Measurements from ENCODE around the gene PHYHIPL. TPM values are rescaled to one million over a fixed set of nuclear protein-coding genes. Genes with fewer than 3 reads are reported as not detected.
A peak's percentile ranks its signal among the peaks of the same experiment; 100 is the strongest.

PHYHIPL gene
- total RNA-seq, 4 donors from 2014 or later = not detected

DNA sequence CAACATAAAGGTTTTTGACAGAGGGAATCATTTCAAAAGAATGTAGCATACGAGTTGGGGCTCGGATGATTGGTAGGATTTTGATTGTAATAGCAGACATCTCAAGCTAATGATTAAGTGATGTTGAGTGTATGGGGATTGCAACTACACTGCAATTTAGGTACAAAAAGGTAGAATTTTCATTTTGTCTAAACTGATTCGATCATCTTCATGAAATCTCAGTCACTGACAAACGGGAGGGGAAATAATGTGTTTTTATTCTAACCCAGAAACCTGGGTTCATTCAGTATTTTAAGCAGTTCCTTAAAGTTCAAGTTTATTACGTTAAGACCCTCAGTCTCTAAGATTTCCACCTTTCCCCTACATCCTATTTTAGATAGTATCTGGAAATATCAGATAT, 3.9 kb upstream of the PHYHIPL start:
- ATAC-seq (ENCODE audit: low FRiP score) (no peak), DNase-seq (ENCODE audit: low spot score) (no peak)
- TF ChIP-seq, protein P1, sequence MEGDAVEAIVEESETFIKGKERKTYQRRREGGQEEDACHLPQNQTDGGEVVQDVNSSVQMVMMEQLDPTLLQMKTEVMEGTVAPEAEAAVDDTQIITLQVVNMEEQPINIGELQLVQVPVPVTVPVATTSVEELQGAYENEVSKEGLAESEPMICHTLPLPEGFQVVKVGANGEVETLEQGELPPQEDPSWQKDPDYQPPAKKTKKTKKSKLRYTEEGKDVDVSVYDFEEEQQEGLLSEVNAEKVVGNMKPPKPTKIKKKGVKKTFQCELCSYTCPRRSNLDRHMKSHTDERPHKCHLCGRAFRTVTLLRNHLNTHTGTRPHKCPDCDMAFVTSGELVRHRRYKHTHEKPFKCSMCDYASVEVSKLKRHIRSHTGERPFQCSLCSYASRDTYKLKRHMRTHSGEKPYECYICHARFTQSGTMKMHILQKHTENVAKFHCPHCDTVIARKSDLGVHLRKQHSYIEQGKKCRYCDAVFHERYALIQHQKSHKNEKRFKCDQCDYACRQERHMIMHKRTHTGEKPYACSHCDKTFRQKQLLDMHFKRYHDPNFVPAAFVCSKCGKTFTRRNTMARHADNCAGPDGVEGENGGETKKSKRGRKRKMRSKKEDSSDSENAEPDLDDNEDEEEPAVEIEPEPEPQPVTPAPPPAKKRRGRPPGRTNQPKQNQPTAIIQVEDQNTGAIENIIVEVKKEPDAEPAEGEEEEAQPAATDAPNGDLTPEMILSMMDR (IDR thresholded peaks at IDR 0.05) = no peak

DNA sequence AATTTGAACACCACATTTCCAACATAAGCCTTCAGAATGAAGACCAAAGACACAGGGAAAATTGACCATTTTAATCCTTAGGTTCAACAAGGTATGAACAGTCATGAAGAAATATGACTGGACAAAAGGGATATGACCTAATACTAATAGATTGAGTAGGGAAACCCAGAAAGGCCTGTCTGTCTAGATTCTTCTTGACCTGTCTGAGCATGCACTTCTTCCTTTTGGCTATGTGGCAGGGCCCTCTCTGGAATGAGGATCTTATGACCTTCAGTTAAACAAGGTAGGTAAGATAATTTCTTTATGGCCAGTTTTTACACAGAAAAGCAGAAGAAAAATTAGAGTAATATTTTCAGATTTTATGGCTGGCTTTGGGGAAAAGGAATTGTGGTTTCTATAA, 3.0 kb upstream of the PHYHIPL start:
- no peak for ATAC-seq (ENCODE audit: low FRiP score)
- TF ChIP-seq, protein P1 (IDR thresholded peaks at IDR 0.05) = no peak
- no peak for DNase-seq (ENCODE audit: low spot score)

DNA sequence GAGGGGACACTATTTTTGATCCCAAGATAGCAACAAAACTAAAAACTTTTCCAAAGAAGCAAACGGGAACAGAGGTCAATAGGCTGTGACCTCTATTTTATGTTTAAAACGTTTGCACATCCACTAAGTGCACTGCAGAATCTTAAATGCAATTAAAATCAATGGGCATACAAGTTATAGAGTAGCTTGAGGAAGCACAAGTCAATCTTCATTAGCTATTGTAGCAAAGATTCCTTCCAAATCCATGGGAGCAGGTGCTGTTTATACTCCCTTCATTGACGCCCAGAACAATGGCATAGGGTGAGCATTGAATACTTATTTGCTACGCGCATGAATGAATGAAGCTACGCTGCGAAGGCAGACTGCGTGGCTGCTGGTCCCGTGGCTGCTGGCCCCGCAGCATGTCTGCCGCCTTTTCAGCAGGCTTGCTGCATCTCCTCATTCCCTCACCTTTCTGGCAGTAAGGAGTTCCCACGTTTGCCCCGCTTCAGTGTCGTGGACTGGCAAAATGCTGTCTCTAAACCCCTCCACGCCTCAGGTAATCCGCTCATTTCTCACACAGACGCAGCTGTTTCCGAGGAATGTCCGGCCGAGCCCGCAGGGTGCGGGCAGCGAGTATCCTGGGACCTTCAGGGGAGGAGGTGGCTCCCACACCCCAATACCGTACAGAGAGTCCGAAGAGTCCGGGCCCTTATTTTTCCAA, 754 bp upstream of the PHYHIPL start:
- TF ChIP-seq, protein P1 (IDR thresholded peaks at IDR 0.05) = no peak
- no peak for DNase-seq (ENCODE audit: low spot score)
- no peak for ATAC-seq (ENCODE audit: low FRiP score)

DNA sequence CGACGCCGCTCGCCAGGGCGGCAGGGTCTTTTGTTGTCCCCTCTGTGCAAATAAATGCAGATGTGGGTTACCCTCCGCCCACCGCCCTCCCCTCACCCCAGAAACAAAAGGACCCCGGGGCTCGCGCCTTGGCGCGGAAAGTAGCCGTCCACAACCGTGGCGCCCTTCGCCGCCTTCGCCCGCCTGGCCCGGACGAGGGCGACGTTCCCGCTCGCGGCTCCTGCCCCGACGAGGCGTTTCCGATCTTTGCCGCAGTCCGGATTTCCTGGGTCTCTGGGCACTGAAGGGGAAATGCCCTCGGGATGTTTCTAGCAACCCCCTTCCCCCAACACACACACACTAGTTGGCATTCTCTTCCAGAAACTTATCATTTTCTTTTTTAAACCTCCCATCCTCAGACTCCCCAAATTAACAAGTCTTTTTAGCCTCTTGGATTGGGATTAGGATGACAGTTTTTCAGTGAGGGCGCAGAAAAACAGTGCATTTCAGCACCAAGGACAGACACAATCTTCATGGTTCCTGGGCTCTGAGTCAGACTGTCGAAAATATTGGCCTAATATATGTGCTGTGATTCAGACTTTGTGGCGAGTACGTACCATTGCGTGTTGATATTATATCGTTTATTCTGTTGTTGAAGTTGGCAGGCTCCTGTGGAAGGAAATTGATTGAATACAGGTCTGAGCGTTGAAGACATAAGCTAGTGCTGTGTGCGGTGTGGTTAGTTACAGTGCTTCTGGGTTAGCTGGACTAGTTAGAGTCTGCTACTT, 771 bp downstream of the PHYHIPL start:
- no peak for DNase-seq (ENCODE audit: low spot score)
- peak; percentile 44 for ATAC-seq (ENCODE audit: low FRiP score)
- TF ChIP-seq, protein P1 (IDR thresholded peaks at IDR 0.05) = no peak

DNA sequence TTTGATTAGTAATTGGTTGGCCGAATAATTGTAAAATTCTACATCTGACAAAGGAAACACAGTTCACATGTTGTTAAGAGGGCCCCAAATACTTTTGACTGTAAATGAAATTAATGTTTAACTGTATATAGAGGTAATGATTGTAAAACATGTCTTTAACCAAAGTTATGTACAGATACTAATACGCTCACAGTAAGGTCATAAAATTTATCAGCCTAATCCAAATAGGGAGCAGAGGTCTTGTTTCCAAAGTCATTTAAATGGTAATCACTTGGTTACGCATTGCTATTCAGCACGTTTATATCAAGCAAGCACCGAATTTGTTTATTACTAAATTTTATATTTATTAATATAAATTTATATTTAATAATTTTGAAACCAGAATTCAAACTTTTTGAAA, 1.4 kb downstream of the PHYHIPL start:
- DNase-seq (ENCODE audit: low spot score) (no peak), ATAC-seq (ENCODE audit: low FRiP score) (no peak)
- TF ChIP-seq, protein P1 (IDR thresholded peaks at IDR 0.05) = no peak

DNA sequence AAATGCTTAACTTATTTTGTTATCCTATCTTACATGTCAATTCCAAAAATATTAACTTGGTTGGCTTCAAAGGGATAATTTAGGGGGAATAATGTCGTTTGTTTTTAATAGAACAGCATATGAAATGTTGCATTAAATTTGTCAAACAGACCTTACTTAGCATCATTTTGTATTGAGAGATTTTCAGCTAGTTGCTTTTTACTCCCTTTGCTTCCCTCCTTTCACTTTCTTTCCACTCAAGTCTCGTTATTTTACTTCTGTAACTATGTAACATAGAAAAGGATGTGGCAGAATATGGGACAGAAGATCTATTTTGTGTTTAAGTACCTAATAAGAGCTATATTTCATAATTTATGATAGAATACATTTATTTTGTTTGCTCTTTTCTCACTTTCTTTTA, 2.6 kb downstream of the PHYHIPL start:
- ATAC-seq (ENCODE audit: low FRiP score) (no peak), DNase-seq (ENCODE audit: low spot score) (no peak)
- TF ChIP-seq, protein P1 (IDR thresholded peaks at IDR 0.05) = no peak

Measured in omental fat pad (tissue), 4 donors.